Ovary (tissue), 3 donors: ENCODE measurements around the gene TMEM247.

ENCODE experiments used
- CTCF ChIP-seq, 3 donors: fragments of 450-650 bp in 2 of 3; fragments of 200-600 bp in 1 of 3; IDR thresholded peaks; one replicate each; pipeline versions ENCODE4 v1.5.1 to v1.8.0; 2016 to 2022; ENCODE audit warnings: antibody characterized with exemption in 3 of 3, mild to moderate bottlenecking in 1 of 3
- POLR2A ChIP-seq: fragments of 450-650 bp; IDR thresholded peaks from one replicate; pipeline ENCODE4 v1.6.1; 2017; ENCODE audit warnings: antibody characterized with exemption, mild to moderate bottlenecking, moderate library complexity
- donor health status: DM: no; HTN: no; CAD: no.

- TF ChIP-seq CTCF (IDR thresholded peaks at IDR 0.05) (no peak), POLR2A (no peak)
Measured at GRCh38 chr2:46444732-46445131, 34.6 kb upstream of the TMEM247 start.
